HEK293 (cell line): ENCODE measurements around the gene ZBTB48.

ENCODE experiments used
- BCL11B ChIP-seq: fragments of 450-650 bp; formaldehyde crosslinking; IDR thresholded peaks from 2 replicates; pipeline ENCODE4 v1.5.1; 2016; ENCODE audit warnings: low read depth, missing biosample characterization, missing genetic modification characterization
- GLIS1 ChIP-seq: fragments of 450-650 bp; formaldehyde crosslinking; IDR thresholded peaks from 2 replicates; pipeline ENCODE4 v1.5.1; 2016; ENCODE audit warnings: missing biosample characterization, missing genetic modification characterization
- GLIS2 ChIP-seq: fragments of 450-650 bp; formaldehyde crosslinking; IDR thresholded peaks from 2 replicates; pipeline ENCODE4 v1.5.1; 2016; ENCODE audit warnings: missing biosample characterization, missing genetic modification characterization
- HOXC10 ChIP-seq: sonication (generic); formaldehyde crosslinking; IDR thresholded peaks from 2 replicates; pipeline ENCODE4 v1.8.1; 2023; ENCODE audit warnings: mild to moderate bottlenecking, missing genetic modification reagents
- KLF10 ChIP-seq: fragments of 450-650 bp; IDR thresholded peaks from 2 replicates; pipeline ENCODE4 v1.5.1; 2018; ENCODE audit warnings: missing biosample characterization, mild to moderate bottlenecking, missing genetic modification characterization
- KLF9 ChIP-seq: fragments of 450-650 bp; formaldehyde crosslinking; IDR thresholded peaks from 2 replicates; pipeline ENCODE4 v1.5.1; 2016; ENCODE audit warnings: missing biosample characterization, missing genetic modification characterization, low read depth
- PRDM1 ChIP-seq: fragments of 450-650 bp; formaldehyde crosslinking; IDR thresholded peaks from 2 replicates; pipeline ENCODE4; 2016; ENCODE audit warnings: missing biosample characterization, missing genetic modification characterization
- SCRT1 ChIP-seq: fragments of 450-650 bp; formaldehyde crosslinking; IDR thresholded peaks from 2 replicates; pipeline ENCODE4 v1.5.1; 2016; ENCODE audit warnings: missing biosample characterization, missing genetic modification characterization, borderline replicate concordance
- SP7 ChIP-seq: fragments of 450-650 bp; formaldehyde crosslinking; IDR thresholded peaks from 2 replicates; pipeline ENCODE4 v1.5.1; 2016; ENCODE audit warnings: missing biosample characterization, missing genetic modification characterization
- TCF7L2 ChIP-seq: IDR thresholded peaks from 2 replicates; pipeline ENCODE4 v1.6.1; 2011; ENCODE audit warnings: low read depth, mild to moderate bottlenecking, inconsistent platforms, low read length, moderate library complexity, borderline replicate concordance
- YY1 ChIP-seq: fragments of 450-650 bp; formaldehyde crosslinking; IDR thresholded peaks from 2 replicates; pipeline ENCODE4 v1.5.1; 2018; ENCODE audit warnings: missing biosample characterization, missing genetic modification characterization
- ZBTB11 ChIP-seq: fragments of 450-650 bp; formaldehyde crosslinking; conservative IDR thresholded peaks from 2 replicates; pipeline ENCODE4 v1.5.1; 2016; ENCODE audit warnings: low read depth, missing biosample characterization, missing genetic modification characterization
- ZBTB20 ChIP-seq: fragments of 450-650 bp; formaldehyde crosslinking; IDR thresholded peaks from 2 replicates; pipeline ENCODE4 v1.5.1; 2016; ENCODE audit warnings: missing biosample characterization, missing genetic modification characterization
- ZFP3 ChIP-seq: fragments of 450-650 bp; formaldehyde crosslinking; IDR thresholded peaks from 2 replicates; pipeline ENCODE4 v1.5.1; 2016; ENCODE audit warnings: low read depth, missing biosample characterization, missing genetic modification characterization
- ZNF121 ChIP-seq: fragments of 450-650 bp; formaldehyde crosslinking; IDR thresholded peaks from 2 replicates; pipeline ENCODE4 v1.5.1; 2016; ENCODE audit warnings: missing biosample characterization, missing genetic modification characterization
- ZNF132 ChIP-seq: fragments of 450-650 bp; formaldehyde crosslinking; IDR thresholded peaks from 2 replicates; pipeline ENCODE4 v1.5.1; 2017; ENCODE audit warnings: missing biosample characterization, missing genetic modification characterization, borderline replicate concordance
- ZNF175 ChIP-seq: fragments of 450-650 bp; formaldehyde crosslinking; IDR thresholded peaks from 2 replicates; pipeline ENCODE4 v1.5.1; 2016; ENCODE audit warnings: missing biosample characterization, missing genetic modification characterization
- ZNF280C ChIP-seq: fragments of 450-650 bp; formaldehyde crosslinking; IDR thresholded peaks from 2 replicates; pipeline ENCODE4 v1.5.1; 2016; ENCODE audit warnings: missing biosample characterization, missing genetic modification characterization
- ZNF366 ChIP-seq: fragments of 450-650 bp; formaldehyde crosslinking; conservative IDR thresholded peaks from 2 replicates; pipeline ENCODE4 v1.5.1; 2016; ENCODE audit warnings: missing biosample characterization, missing genetic modification characterization
- ZNF404 ChIP-seq: fragments of 450-650 bp; formaldehyde crosslinking; IDR thresholded peaks from 2 replicates; pipeline ENCODE4 v1.5.1; 2017; ENCODE audit warnings: missing biosample characterization, missing genetic modification characterization
- ZNF518A ChIP-seq: fragments of 450-650 bp; formaldehyde crosslinking; conservative IDR thresholded peaks from 2 replicates; pipeline ENCODE4 v1.5.1; 2016; ENCODE audit warnings: low read depth, missing biosample characterization, missing genetic modification characterization
- ZNF645 ChIP-seq: fragments of 450-650 bp; formaldehyde crosslinking; IDR thresholded peaks from 2 replicates; pipeline ENCODE4; 2016; ENCODE audit warnings: missing biosample characterization, missing genetic modification characterization
- ZNF658 ChIP-seq: fragments of 450-650 bp; formaldehyde crosslinking; IDR thresholded peaks from 2 replicates; pipeline ENCODE4; 2016; ENCODE audit warnings: missing biosample characterization, missing genetic modification characterization
- ZNF670 ChIP-seq: fragments of 450-650 bp; formaldehyde crosslinking; IDR thresholded peaks from 2 replicates; pipeline ENCODE4 v1.5.1; 2016; ENCODE audit warnings: missing biosample characterization, missing genetic modification characterization, low read depth
- ZNF692 ChIP-seq: fragments of 450-650 bp; formaldehyde crosslinking; IDR thresholded peaks from 2 replicates; pipeline ENCODE4 v1.5.1; 2016; ENCODE audit warnings: missing biosample characterization, missing genetic modification characterization
- ZNF776 ChIP-seq: fragments of 450-650 bp; formaldehyde crosslinking; IDR thresholded peaks from 2 replicates; pipeline ENCODE4 v1.5.0; 2017; ENCODE audit warnings: missing biosample characterization, missing genetic modification characterization, borderline replicate concordance
- ZNF791 ChIP-seq: fragments of 450-650 bp; formaldehyde crosslinking; IDR thresholded peaks from 2 replicates; pipeline ENCODE4 v1.5.1; 2016; ENCODE audit warnings: missing biosample characterization, missing genetic modification characterization

The ZBTB48 gene

GRCh38 chr1:6580119-6580592 is 362 bp downstream of the ZBTB48 start (continued):
- 0 out of 2 replicates have a peak, but pooled peaks have one; percentile 11 for TF ChIP-seq KLF10 (tag by site-specific recombination)
- TF ChIP-seq SP7 (tag by site-specific recombination), result 0 out of 2 replicates have a peak, but pooled peaks have one; percentile 49
- no peak for TF ChIP-seq ZNF132 (tag by site-specific recombination)
- TF ChIP-seq ZNF692 (tag by site-specific recombination), result peak; percentile 68
- TF ChIP-seq ZNF280C, result no peak
- TF ChIP-seq ZNF658 (tag by site-specific recombination), result no peak
- TF ChIP-seq GLIS2 (tag by site-specific recombination), result peak; percentile 78
- no peak for TF ChIP-seq PRDM1
- no peak for TF ChIP-seq ZFP3
- no peak for TF ChIP-seq ZNF791 (tag by site-specific recombination)
- no peak for TF ChIP-seq ZNF366
- no peak for TF ChIP-seq HOXC10 (CRISPR knock-in tag)
- TF ChIP-seq ZNF518A, result no peak
- no peak for TF ChIP-seq TCF7L2
- no peak for TF ChIP-seq ZNF404
- peak; percentile 67 for TF ChIP-seq KLF9 (tag by site-specific recombination)
- 0 out of 2 replicates have a peak, but pooled peaks have one; percentile 31 for TF ChIP-seq BCL11B (tag by site-specific recombination)
- no peak for TF ChIP-seq ZNF645 (tag by site-specific recombination)
- TF ChIP-seq ZNF776 (tag by site-specific recombination), result no peak
- TF ChIP-seq GLIS1 (tag by site-specific recombination), result no peak
- no peak for TF ChIP-seq ZNF121 (tag by site-specific recombination)
- TF ChIP-seq YY1, result peak; percentile 69; the same call in 1 of the 2 replicates
- peak; percentile 83 for TF ChIP-seq ZBTB11 (tag by site-specific recombination)
- peak; percentile 14; the same call in 1 of the 2 replicates for TF ChIP-seq ZBTB20 (tag by site-specific recombination)
- TF ChIP-seq ZNF670 (tag by site-specific recombination), result no peak
- no peak for TF ChIP-seq ZNF175 (tag by site-specific recombination)
- no peak for TF ChIP-seq SCRT1 (tag by site-specific recombination)
